ENCODE data around the gene AMD1. TPM values are rescaled to one million over a fixed set of nuclear protein-coding genes. Genes with fewer than 3 reads are reported as not detected.

The AMD1 gene
- total and polyA plus RNA-seq, 5 experiments from 2014 or later, result 35.9 to 68.1 (median 45.6) TPM

DNA sequence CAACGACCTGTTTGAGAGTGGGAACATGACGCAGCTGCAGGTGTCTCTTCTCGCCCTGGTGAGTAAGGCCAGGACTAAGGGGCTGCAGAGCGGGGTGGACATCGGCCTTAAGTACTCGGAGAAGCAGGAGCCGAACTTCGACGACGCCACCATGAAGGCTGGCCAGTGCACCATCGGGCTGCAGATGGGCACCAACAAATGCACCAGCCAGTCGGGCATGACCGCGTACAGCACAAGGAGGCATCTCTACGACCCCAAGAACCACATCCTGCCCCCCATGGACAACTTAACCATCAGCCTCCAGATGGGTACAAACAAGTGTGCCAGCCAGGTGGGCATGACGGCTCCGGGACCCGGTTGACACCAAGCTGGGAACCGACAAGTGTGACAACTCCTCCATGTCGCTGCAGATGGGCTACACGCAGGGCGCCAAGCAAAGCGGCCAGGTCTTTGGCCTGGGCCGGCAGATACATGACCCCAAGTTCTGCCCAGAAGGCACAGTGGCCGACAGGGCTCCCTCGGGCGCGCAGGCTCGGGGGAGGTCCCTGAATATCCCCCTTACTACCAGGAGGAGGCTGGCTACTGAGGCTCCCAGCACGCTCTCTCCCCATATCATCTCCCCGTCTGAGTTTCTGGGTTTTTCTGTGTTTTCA, 15.9 kb upstream of the AMD1 start:
- ATAC-seq (no peak), DNase-seq (no peak)
- Mint-ChIP-seq H3K4me1 (peaks cover 0 to 11% (median 4%) of the 10 kb centered on the region in 4 donors), H3K4me3 (peak overlapping the region in 3 of 10 donors; percentile 10 to 55 (median 39)), H3K36me3 (no peaks in the 10 kb centered on the region), H3K9me3 (no peaks in the 10 kb centered on the region), H3K27ac (peak overlapping the region in 2 of 10 donors; percentile 22 to 53), H3K27me3 (no peaks in the 10 kb centered on the region)
- POLR2A ChIA-PET, result no interaction called here

DNA sequence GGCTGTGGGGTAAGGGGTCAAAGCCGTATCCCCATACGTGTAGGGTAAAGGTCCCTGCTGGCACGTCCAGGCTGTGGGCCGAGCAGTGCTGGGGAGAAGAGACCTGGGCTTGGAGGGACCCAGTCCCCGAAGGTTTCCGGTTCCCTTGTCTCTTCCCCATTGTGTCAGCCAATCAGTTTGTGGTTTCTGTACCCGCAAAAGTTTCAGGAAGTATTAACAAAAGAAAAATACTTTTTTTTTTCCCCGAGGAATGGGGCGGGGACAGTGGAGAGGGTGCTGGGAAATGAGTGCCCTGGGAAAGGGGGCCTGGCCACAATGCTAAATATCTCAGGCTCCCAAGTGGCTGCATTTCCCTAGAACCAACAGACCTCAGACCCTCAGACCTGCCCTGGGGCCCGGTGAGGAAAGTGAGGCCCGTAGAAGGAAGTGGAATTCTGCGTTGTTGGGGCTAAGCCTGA, 15.2 kb upstream of the AMD1 start:
- Mint-ChIP-seq H3K9me3 (no peaks in the 10 kb centered on the region), H3K4me1 (peaks cover 0 to 11% (median 4%) of the 10 kb centered on the region in 4 donors), H3K36me3 (no peaks in the 10 kb centered on the region), H3K27ac (peak overlapping the region in 4 of 10 donors; percentile 22 to 53 (median 42)), H3K4me3 (peak overlapping the region in 2 of 10 donors; percentile 39 to 55), H3K27me3 (no peaks in the 10 kb centered on the region)
- POLR2A ChIA-PET, result no interaction called here
- ATAC-seq, result no peak
- DNase-seq, result no peak

DNA sequence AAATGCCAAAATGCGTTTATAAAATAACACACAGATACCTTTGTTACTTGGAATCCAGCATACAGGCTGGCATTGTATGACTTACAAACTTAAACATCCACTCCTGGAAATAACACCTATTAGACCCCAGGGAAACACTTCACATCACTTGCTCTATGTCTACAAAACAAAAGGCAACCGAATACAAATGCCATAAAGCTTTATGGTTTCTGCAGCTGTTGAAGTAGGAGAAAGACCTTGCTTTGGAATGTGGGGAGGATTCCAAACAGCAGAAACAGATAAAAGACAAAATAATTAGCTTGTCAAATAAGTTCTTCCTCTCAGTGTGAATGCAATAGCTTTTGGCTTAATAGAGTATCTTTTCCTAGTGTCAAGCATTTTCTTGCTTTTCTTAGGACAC, 9.8 kb upstream of the AMD1 start:
- no peak for ATAC-seq
- Mint-ChIP-seq H3K27me3 (no peaks in the 10 kb centered on the region), H3K27ac (peak overlapping the region in 2 of 10 donors; percentile 11 to 19), H3K36me3 (no peaks in the 10 kb centered on the region), H3K9me3 (no peaks in the 10 kb centered on the region), H3K4me3 (no peak overlapping the region), H3K4me1 (peaks cover 1 to 14% (median 6%) of the 10 kb centered on the region in 4 donors)
- no peak for DNase-seq
- POLR2A ChIA-PET, result interaction anchor here (0.8 to 4.9 kb wide), 4 partner anchors 10 to 50 kb away, joined by 3 to 27 read pairs (median 10); partner anchors contain the start of gene AMD1

DNA sequence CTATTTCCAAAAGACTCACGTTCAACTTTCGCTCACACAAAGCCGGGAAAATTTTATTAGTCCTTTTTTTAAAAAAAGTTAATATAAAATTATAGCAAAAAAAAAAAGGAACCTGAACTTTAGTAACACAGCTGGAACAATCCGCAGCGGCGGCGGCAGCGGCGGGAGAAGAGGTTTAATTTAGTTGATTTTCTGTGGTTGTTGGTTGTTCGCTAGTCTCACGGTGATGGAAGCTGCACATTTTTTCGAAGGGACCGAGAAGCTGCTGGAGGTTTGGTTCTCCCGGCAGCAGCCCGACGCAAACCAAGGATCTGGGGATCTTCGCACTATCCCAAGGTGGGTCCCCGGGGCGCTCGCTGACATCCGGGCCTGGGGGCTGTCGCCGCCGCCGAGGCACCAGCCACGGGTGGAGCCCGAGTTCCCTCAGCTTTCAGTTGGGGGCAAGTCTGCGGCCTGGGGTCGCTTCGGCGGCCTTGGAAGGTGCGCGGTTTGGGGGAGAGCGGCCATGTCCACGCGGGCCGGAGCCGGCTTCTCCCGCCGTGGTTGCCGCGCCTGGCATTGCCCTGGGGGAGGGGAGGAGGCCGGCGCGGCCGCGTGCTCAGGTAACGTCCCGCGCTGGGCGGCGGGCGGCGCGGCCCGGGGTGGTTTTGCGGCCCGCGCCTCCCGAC, 429 bp downstream of the AMD1 start:
- Mint-ChIP-seq H3K27me3 (no peaks in the 10 kb centered on the region), H3K36me3 (no peaks in the 10 kb centered on the region), H3K4me3 (peak overlapping the region; percentile 92 to 100 (median 99)), H3K9me3 (no peaks in the 10 kb centered on the region), H3K27ac (peak overlapping the region; percentile 97 to 100 (median 99)), H3K4me1 (peaks cover 17 to 41% (median 37%) of the 10 kb centered on the region in 4 donors)
- DNase-seq, result peak in 6 of 10 donors; percentile 32 to 75 (median 45)
- peak; percentile 24 to 29 for ATAC-seq
- POLR2A ChIA-PET, result interaction anchor here (0.5 to 8.0 kb wide), 33 partner anchors 10 to 1780 kb away, joined by 3 to 346 read pairs (median 4); partner anchors contain the start of genes AK9, CD164, CDK19 and CEP57L1

DNA sequence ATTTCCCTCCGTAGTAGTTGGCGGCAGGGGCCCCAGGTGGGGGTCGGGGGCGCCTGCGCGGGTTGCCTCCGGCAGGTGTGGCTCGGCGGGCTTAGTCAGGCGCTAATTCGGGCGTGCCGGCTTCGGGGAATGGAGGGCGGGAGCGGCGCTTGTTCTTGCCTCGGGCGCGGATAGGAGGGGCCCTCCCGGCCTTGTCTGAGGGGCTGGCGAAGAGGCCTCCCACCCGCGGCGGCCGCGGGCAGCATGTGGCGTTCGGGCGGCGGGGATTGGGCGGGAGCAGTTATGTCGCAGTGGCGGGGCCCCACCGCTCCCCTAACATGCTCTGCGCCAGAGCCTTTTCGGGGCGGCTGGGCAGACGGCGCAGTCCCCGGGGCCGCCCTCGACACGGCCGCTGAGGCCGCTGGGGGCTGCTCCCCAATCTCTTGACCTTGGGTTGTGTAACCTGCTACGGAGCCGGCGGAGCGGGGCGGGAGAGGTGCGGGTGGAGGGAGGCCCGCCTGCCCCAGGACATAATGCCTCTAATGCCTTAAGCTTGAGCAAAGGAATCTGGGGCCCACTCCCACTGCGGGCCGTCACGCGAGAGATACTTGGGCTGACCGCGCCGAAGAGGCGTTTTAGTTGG, 1.1 kb downstream of the AMD1 start:
- ATAC-seq (peak; percentile 48 to 52), DNase-seq (peak; percentile 60 to 87 (median 76))
- Mint-ChIP-seq H3K9me3 (no peaks in the 10 kb centered on the region), H3K4me1 (peaks cover 23 to 47% (median 44%) of the 10 kb centered on the region in 4 donors), H3K27me3 (no peaks in the 10 kb centered on the region), H3K36me3 (peaks cover 0 to under 1% (median 0%) of the 10 kb centered on the region in 3 donors), H3K27ac (peak overlapping the region; percentile 90 to 99 (median 96)), H3K4me3 (peak overlapping the region; percentile 90 to 99 (median 98))
- POLR2A ChIA-PET, result interaction anchor here (0.6 to 8.0 kb wide), 19 partner anchors 9 to 1781 kb away, joined by 3 to 346 read pairs (median 5); partner anchors contain the start of genes AK9, CD164, CDK19 and CEP57L1

DNA sequence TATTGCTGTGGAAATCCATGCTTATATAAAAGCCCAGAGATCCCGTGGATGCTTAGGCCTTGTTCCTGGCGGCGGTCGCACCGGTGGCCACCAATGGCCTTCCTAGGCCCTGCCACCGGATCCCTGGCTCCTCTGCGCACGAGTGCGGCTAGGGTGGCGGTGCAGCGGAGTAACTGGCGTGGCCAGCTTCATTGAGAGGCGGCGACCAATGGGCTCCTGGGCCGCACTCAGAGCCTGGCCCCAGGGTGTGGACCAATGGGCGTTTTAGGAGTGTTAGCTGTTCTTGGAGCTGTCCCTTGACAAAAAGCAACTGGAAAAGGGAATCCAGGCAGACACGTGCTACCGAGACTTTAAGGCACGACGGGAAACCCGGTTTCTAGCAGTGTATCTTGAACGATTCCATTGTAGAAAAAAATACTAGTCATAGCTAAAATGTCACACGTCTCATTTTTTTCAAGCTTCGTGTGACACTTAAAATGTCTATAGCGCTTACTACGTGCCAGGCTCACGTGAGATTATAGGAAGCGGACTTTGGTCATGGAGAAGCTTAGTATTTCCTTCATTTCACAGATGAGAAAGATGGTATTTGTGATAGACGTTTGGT, 1.7 kb downstream of the AMD1 start:
- POLR2A ChIA-PET, result interaction anchor here (0.6 to 8.0 kb wide), 14 partner anchors 10 to 348 kb away, joined by 3 to 346 read pairs (median 4); partner anchors contain the start of genes CDK19, GTF3C6 and RPF2
- Mint-ChIP-seq H3K4me1 (peaks cover 25 to 54% (median 49%) of the 10 kb centered on the region in 4 donors), H3K27me3 (no peaks in the 10 kb centered on the region), H3K27ac (peak overlapping the region; percentile 84 to 99 (median 94)), H3K4me3 (peak overlapping the region; percentile 90 to 99 (median 98)), H3K36me3 (peaks cover 0 to 2% (median 0%) of the 10 kb centered on the region in 3 donors), H3K9me3 (no peaks in the 10 kb centered on the region)
- ATAC-seq (peak; percentile 19 to 21), DNase-seq (peak; percentile 26 to 75 (median 46))

DNA sequence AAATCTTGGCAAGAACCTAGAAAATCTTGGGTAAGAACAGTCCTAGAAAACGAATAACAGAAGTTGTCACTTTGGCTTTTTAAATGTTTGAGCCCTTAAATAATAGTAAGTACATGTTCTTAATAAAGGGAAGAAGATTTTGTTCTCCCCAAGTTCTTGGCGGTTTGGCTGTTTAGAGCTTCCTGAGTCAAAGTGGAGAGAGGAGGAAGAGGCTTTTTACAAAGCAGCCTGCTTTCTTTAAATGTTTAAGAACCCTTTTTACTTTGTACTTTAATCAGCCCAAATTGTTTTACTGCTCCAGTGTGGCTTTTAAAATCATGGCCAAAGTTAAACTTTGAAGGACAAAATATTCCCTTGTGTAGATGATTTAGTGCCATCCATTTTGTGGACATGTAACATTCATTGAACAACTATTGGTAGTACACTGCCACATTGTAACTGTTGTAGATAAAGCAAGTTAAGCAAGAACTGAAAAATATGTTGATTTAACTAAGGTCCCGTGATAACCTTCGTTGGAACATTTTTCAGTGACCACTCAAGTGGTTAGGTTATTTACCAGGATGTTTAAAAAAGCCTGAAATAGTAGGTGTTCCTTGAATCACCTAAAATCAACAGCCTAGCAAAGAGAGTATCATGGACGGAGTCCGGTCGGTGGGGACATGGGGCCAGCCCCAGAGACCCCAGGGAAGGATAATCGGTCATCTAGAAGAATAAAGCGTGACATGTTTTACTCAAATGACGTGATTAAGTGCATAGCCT, 2.4 kb downstream of the AMD1 start:
- DNase-seq, result peak in 2 of 10 donors; percentile 18
- POLR2A ChIA-PET, result interaction anchor here (0.6 to 8.0 kb wide), 12 partner anchors 9 to 349 kb away, joined by 3 to 346 read pairs (median 4); partner anchors contain the start of genes CDK19 and GTF3C6
- H3K4me1 Mint-ChIP-seq, result peaks cover 26 to 61% (median 54%) of the 10 kb centered on the region in 4 donors
- no peak for ATAC-seq
- H3K4me3 Mint-ChIP-seq, result peak overlapping the region; percentile 90 to 99 (median 98)
- no peaks in the 10 kb centered on the region for H3K9me3 Mint-ChIP-seq
- H3K27ac Mint-ChIP-seq, result peak overlapping the region; percentile 84 to 99 (median 94)
- peaks cover 0 to 2% (median 0%) of the 10 kb centered on the region in 3 donors for H3K36me3 Mint-ChIP-seq
- no peaks in the 10 kb centered on the region for H3K27me3 Mint-ChIP-seq

DNA sequence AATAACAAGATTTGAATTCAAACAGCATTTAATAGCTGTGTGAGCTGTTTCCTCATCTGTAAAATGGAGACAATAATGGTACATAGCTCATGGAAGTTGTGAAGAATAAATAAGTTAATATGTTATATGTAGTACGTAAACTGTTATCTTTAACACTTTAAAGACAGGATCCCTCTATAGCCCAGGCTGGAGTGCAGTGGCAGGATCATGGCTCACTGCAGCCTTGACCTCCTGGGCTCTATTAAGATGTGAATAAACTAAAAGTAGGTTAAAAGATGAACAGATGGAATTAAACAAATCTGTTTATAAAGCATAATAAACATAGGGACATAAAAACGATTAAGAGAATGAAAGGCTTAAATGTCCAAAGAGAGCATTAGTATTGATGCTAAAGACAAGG, 3.0 kb downstream of the AMD1 start:
- Mint-ChIP-seq H3K9me3 (no peaks in the 10 kb centered on the region), H3K36me3 (peaks cover 0 to 2% (median 0%) of the 10 kb centered on the region in 3 donors), H3K4me3 (peak overlapping the region; percentile 90 to 99 (median 98)), H3K27me3 (no peaks in the 10 kb centered on the region), H3K27ac (peak overlapping the region; percentile 84 to 99 (median 94)), H3K4me1 (peaks cover 28 to 66% (median 60%) of the 10 kb centered on the region in 4 donors)
- ATAC-seq (no peak), DNase-seq (no peak)
- POLR2A ChIA-PET, result interaction anchor here (0.6 to 8.0 kb wide), 4 partner anchors 11 to 81 kb away, joined by 4 to 346 read pairs (median 10); partner anchors contain the start of genes CDK19 and GTF3C6

DNA sequence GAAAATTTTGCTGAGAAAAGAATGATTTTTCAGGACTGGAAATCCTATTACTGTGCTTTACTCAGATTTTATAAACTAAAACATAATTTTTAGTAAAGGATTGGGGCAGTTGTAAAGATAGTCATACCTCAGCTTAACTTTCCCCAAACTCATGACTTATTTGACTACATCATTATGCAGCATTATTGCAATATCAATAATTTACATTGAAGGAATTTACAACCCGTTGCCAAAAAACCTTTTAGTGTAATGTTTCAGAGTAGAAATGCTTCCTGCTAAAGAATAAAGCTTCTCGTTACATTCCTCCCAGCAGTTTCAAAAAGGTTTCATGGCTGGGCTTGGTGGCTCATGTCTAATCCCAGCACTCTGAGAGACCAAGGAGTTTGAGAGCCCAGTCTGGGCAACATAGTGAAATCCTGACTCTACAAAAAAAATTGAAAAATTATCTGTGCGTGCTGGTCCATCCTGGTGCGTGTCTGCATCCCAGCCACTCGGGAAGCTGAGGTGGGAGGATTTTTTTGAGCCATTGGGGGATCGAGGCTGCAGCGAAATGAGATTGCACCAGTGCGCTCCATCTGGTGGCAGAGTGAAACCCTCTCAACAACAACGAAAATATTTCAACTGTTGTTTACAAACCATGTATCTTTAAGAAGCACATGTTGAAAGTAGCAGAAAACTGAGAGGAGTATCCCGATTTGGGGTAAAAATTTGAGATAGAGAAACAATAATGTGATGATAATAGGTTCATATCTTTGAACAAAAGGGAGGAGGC, 4.4 kb downstream of the AMD1 start:
- Mint-ChIP-seq H3K27me3 (no peaks in the 10 kb centered on the region), H3K4me1 (peaks cover 29 to 80% (median 71%) of the 10 kb centered on the region in 4 donors), H3K9me3 (no peaks in the 10 kb centered on the region), H3K36me3 (peaks cover 0 to 2% (median 0%) of the 10 kb centered on the region in 3 donors), H3K4me3 (peak overlapping the region; percentile 64 to 98 (median 90)), H3K27ac (peak overlapping the region; percentile 29 to 91 (median 63))
- ATAC-seq (no peak), DNase-seq (peak in 6 of 10 donors; percentile 13 to 47 (median 34))
- POLR2A ChIA-PET, result interaction anchor here (0.6 to 8.0 kb wide), 5 partner anchors 12 to 604 kb away, joined by 3 to 346 read pairs (median 4); partner anchors contain the start of genes CDK19, GTF3C6 and REV3L

DNA sequence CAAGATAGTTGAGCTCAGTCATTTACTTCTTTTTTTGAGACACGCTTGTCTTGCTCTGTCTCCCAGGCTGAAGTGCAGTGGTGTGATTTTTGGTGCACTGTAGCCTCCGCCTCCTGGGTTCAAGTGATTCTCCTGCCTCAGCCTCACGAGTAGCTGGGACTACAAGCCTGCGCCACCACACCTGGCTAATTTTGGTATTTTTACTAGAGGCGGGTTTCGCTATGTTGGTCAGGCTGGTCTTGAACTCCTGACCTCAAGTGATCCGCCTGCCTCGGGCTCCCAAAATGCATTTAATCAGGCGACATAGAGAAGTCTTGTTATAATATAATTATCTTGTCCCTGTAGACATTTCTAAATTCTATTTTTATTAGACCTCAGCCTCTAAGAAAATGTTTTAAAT, 6.1 kb downstream of the AMD1 start:
- H3K4me1 Mint-ChIP-seq, result peaks cover 32 to 93% (median 87%) of the 10 kb centered on the region in 4 donors
- H3K27ac Mint-ChIP-seq, result peak overlapping the region in 3 of 10 donors; percentile 65 to 70 (median 70)
- no peak for ATAC-seq
- POLR2A ChIA-PET, result interaction anchor here (1.6 kb wide), 1 partner anchor 198 kb away, joined by 4 read pairs; no protein-coding TSS in a partner anchor
- DNase-seq, result no peak
- peaks cover 0 to 2% (median 0%) of the 10 kb centered on the region in 3 donors for H3K36me3 Mint-ChIP-seq
- no peaks in the 10 kb centered on the region for H3K27me3 Mint-ChIP-seq
- no peaks in the 10 kb centered on the region for H3K9me3 Mint-ChIP-seq
- H3K4me3 Mint-ChIP-seq, result peak overlapping the region in 9 of 10 donors; percentile 26 to 98 (median 83)
